HFF-Myc (cell line): ENCODE data around the gene ST6GALNAC5.

Experiments used
- DNase-seq: peaks from one replicate; pipeline ENCODE4 v3.0.0-alpha.2; 2011; ENCODE audit warnings: low read depth; ENCODE audit errors: extremely low read depth
- H3K4me3 ChIP-seq: replicated peaks from 2 replicates; pipeline ENCODE4 v1.5.1; 2011; ENCODE audit warnings: low read depth, mild to moderate bottlenecking, control low read depth, low read length
- CTCF ChIP-seq: IDR thresholded peaks from 2 replicates; pipeline ENCODE4 v1.5.1; 2012; ENCODE audit warnings: mild to moderate bottlenecking, low read depth, low read length, control low read depth; ENCODE audit errors: missing control alignments

ST6GALNAC5 gene

GRCh38 chr1:76940571-76941335 is 73.5 kb downstream of the ST6GALNAC5 start:
- no peak overlapping the region for H3K4me3 ChIP-seq
- no peak for DNase-seq

GRCh38 chr1:76942549-76942948 is 75.3 kb downstream of the ST6GALNAC5 start:
- TF ChIP-seq CTCF, result no peak

More at GRCh38 chr1:76940571-76941335, 73.5 kb downstream of the ST6GALNAC5 start:
- no peak for TF ChIP-seq CTCF

DNA sequence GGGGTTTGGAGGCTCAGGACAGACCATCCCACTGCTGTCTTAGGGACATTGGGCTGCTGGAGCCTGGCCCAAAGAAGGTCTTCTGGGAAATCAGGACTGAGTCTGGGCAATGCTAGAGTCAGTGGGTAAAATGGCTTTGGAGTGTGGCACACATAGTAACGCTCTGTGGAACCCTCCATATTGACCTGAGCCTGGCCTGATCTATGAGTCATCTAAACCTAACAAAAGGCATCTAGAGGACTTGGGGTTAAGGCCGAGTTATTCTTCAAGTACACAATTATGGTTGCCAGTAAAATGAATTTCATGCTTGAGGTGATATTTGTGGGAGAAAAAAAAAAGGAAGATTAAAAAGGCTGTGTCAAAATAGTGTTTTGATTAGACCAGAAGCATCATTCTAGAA is 77.7 kb downstream of the ST6GALNAC5 start:
- DNase-seq, result no peak
- no peak for TF ChIP-seq CTCF
- no peak overlapping the region for H3K4me3 ChIP-seq

More at GRCh38 chr1:76942549-76942948, 75.3 kb downstream of the ST6GALNAC5 start:
- DNase-seq, result no peak
- H3K4me3 ChIP-seq, result no peak overlapping the region

DNA sequence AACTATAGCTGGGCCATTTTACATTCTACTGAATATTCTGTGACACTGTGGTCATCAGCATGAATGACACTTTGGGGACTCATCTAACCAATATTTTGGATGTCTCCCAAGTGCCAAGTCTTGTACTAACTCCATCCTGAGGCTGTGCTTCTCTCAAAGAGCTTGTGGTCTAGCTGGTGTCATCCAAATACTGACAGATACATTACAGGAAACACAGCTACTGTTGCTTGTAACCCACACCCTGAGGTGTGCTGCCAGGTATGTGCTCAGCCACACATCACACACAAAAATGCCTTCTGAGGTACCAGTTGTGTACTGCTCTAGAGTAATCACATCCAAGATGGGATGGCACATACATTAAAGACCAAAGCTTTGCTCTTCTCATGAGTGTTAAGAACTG is 81.6 kb downstream of the ST6GALNAC5 start:
- DNase-seq, result no peak
- TF ChIP-seq CTCF, result no peak
- no peak overlapping the region for H3K4me3 ChIP-seq

DNA sequence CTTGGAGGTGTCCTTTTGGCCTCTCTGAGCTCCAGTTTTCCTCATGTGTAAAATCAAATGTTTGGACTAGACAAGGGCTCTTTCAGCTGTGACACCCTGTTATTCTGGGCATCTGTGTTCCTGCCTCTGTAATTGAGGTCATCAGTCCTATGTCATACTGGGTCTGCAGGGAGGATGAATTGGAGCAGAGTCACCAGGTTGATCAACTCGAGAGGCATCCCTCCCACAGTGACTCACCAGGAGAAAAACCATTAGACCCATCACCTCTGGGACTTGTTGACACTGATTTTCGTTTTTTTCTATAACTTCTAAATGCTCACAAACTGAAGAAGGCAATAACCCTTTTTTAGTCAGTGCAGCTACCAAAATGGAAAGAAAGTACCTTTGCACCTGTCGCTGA is 82.2 kb downstream of the ST6GALNAC5 start:
- DNase-seq, result no peak
- TF ChIP-seq CTCF, result no peak
- H3K4me3 ChIP-seq, result no peak overlapping the region

GRCh38 chr1:76950306-76950705 is 83.0 kb downstream of the ST6GALNAC5 start:
- TF ChIP-seq CTCF, result no peak
- H3K4me3 ChIP-seq, result no peak overlapping the region
- DNase-seq, result no peak
